GM21786 (cell line): ENCODE data around the gene SERPINA1.
A peak's percentile ranks its signal among the peaks of the same experiment; 100 is the strongest.
"Not testable (repeated sequence)": the region's sequence is repeated elsewhere in the genome, so short reads cannot be mapped to it uniquely, and the experiment has no call there.

Source experiments
- ATAC-seq: cut with Tn5 transposase; IDR thresholded peaks from one replicate; pipeline ENCODE4 v1.9.1; 2021; ENCODE audit not compliant: unreplicated experiment

The SERPINA1 gene

GRCh38 chr14:94372021-94372605 is 16.3 kb downstream of the SERPINA1 start:
- no peak for ATAC-seq

- no peak for ATAC-seq
Measured at GRCh38 chr14:94370524-94370910, 17.9 kb downstream of the SERPINA1 start.

- ATAC-seq = not testable (repeated sequence)
Measured at GRCh38 chr14:94369766-94370523, 18.5 kb downstream of the SERPINA1 start.

- ATAC-seq = no peak
Measured at GRCh38 chr14:94368956-94369355, 19.4 kb downstream of the SERPINA1 start.

DNA sequence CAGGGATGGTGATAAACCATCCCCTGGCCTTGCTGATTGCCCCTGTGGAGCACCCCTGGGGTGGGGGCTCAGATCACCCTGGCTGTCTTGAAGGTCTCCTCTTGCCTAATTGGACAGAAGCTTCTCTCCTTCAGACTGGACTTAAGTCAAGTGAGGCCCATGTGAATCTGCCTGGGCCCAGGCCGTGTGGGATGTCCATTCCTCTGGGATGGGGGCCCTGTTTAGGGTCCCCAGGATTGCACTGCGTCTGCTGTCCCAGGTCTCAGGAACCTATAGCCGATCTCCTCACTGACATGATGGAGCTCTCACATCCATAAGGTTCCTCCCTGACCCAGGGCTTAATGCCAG is 20.2 kb downstream of the SERPINA1 start:
- ATAC-seq = no peak

DNA sequence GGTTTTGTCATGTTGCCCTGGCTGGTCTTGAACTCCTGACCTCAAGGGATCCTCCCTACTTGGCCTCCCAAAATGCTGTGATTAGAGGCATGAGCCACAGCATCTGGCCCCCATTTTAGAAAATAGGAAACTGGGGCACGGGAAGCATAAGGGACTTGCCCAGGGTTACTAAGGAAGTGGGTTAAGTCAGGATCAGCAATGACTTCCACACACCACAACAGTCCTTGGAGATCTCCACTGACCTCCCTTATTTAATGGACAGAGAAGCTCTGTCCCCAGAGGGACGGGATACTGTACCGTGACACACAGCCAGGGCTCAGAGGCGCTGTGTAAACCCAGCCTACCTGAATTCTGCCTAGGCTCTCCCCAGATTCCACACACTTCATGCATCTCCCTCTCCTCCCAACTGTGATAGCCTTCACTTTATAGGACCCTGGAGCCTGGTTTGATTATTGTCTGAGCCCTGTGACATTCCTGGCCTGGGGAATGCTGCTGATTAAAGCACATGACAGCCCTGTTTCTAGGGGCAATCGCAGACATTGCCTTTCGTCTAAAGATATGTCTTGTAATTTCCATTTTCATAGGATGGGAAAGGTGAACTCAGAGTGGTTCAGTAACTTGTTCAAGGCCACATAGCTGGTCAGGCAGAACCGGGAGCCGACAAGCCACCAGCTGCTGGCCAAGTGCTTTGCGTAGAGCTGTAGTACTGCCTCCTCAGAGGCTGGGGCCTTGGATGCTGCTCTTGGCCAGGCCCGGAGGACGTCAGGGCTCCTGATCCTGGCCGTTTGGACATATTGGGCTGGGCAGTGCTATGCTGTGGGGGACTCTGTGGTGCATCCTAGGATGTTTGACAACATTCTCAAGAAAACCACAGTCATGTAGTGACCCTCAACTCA is 20.8 kb downstream of the SERPINA1 start:
- no peak for ATAC-seq

- ATAC-seq = no peak
Measured at GRCh38 chr14:94366146-94366915, 22.1 kb downstream of the SERPINA1 start, which contains the start of gene SERPINA2. Gene SERPINA2, minus strand, starts transcription at chr14:94366698.

DNA sequence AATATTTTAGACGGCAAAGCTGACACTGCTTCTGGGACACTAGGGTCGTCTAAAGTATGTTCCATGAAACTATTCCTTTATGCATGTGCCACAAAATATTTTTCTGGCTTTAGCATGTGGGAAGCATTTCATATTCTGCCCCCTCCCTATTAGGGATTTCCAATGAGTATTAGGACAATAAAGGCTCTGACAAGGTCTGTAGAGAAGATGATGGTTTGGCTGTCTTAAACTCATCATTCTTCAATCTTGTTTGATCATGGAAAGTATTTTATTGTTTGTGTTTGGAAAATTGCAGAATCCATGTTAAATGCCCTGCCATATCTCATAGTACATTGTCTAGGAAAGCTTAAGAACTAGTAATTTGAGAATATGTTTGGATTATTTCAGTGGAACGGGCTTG is 22.8 kb downstream of the SERPINA1 start:
- no peak for ATAC-seq

DNA sequence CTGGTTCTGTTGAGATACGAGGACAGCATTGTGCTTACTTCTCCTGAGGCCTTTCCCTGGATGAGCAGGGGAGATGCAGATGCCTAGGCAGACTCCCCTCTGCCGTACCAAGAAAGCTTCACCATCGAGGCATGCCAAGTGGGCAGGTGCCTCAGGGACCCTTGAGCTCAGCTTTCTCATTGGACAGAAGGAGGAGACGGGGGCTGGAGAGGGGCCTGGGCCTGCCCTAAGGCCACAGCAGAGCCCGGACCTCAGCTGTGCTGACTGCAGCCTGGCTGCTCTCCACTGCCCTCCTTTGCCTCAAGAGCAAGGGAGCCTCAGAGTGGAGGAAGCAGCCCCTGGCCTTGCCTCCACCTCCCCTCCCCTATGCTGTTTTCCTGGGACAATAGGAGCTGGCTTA is 23.4 kb downstream of the SERPINA1 start:
- no peak for ATAC-seq

DNA sequence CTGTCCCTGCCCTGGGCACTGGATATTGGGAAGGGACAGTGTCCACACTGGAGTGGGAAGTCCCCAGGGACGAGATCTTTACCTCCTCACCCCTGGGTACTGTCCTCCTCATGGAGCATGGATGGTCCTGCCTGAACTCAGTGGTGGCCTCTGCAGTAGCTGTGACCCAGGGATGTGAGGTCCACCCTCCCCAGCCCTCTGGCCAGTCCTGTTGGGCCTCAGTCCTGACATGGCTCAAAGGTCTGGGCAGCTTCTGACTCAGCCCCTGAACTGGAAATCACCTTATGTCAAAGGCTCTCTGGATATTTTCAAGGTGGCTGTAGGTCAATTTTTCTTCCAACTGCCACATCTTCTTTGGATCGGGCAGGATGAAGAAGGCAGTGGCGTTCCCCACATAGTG is 24.4 kb downstream of the SERPINA1 start:
- ATAC-seq = no peak

DNA sequence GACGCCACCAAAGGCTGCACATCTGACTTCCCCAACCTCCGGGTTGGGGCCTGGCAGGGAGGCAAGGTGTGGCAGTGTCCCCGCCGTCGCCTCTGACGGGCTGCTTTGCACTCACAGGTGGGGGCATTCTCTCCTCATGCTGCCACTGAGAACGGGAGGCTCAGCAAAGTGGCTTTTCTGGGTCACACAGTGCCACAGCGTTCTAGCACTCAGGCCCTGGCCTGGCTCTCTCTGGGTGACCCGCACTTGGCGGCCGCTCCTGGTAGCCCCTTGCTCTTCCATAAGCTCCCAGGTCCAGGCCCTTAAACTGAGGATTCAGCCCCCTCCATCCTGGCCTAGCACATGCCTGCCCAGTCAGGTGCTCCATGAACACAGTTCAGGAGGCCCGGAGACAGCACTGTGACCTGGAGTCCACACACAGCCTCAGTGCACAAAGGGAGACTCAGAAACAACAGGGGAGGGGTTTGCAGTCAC is 25.2 kb downstream of the SERPINA1 start:
- ATAC-seq = no peak

- ATAC-seq = no peak
Measured at GRCh38 chr14:94362614-94363133, 25.7 kb downstream of the SERPINA1 start.

DNA sequence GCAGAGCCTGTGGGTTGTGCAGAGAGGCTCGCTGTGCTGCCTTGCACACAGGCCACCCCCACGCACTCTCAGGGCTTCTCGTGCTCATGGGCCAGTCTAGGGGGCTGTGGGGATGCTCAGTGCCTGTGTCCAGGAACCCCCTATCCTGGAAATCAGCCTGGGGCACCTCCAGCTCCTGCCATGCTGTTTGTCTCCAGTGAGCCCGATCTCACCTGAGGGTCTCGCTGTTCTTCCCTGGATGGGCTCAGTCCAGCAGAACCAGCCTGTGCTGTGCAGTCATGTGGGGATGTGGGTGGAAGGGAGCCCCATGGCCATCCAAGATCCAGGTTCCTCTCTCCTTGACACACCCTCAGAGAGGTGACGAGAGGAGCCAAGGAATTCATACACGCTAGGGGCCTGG is 26.7 kb downstream of the SERPINA1 start:
- ATAC-seq = no peak

DNA sequence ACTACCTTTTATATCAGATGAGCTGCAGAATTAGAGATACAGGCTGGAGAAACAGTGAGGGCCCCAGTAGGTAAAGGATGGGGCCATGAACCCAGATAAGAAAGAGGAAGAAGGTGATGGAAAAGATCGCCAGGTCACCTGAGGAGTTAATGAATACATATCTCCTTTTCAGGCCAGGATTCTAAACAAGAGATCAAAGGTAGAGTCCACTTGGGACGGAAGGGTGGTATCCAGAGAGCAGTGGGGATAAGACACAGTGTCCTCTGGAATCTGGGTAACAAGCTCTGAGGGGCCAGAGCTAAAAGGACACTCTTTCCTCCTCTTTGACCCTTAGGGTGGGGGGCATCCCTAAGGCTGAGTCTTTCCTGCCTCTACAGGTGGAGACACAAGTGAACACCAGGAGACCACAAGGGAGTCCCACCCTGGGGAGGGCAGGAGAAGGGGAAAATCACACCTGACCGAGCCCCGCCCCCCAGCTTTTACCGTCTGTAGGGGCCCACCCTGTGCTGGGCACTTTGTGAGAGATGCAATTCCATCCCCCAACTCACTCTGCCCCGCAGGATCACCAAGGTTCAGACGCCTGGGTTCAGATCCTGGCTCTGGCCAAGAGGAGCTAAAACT is 27.3 kb downstream of the SERPINA1 start:
- ATAC-seq = no peak

GRCh38 chr14:94357166-94357565 is 31.2 kb downstream of the SERPINA1 start:
- no peak for ATAC-seq

- ATAC-seq = no peak
Measured at GRCh38 chr14:94356379-94357056, 31.9 kb downstream of the SERPINA1 start.

DNA sequence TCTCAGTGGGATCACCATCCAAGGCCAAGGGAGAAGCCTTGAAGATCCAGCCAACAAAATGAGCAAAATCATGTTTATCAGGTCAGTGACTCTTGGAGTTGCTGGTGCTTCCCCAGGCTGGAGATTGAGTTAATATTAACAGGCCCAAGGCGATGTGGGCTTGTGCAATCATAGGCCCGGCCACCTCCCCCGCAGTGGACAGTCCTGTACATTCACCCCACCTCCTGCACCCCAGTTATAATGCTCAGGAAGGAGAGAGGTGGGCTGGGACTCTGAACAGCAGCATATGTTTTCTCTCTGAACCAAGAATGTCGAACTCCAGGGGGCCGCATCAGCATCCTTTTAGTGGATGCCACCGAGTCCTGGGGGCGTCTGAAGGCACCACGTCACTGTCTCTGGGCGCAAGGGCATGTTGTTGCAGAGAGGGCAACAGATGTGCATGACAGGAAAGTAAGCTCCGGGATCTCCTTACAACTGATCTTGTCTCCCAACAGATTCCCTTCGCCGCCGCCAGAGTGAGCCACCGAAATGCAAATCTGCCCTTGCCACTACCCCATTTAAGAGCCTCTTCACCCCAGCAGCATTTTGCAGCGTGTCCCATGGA is 33.1 kb downstream of the SERPINA1 start:
- ATAC-seq = peak; percentile 51

- ATAC-seq = peak; percentile 42
Measured at GRCh38 chr14:94354638-94355185, 33.7 kb downstream of the SERPINA1 start.

- ATAC-seq = not testable (repeated sequence)
Measured at GRCh38 chr14:94354190-94354589, 34.2 kb downstream of the SERPINA1 start.
